GM12873 (cell line): ENCODE results near the gene THRB.

Source experiments
- TF ChIP-seq, protein P1 (sequence below): IDR thresholded peaks from 2 replicates; pipeline ENCODE4 v1.5.1; 2012; ENCODE audit warnings: low read depth, mild to moderate bottlenecking, moderate library complexity, low read length, control low read depth; ENCODE audit not compliant: insufficient read depth; ENCODE audit errors: missing control alignments

Gene THRB

DNA sequence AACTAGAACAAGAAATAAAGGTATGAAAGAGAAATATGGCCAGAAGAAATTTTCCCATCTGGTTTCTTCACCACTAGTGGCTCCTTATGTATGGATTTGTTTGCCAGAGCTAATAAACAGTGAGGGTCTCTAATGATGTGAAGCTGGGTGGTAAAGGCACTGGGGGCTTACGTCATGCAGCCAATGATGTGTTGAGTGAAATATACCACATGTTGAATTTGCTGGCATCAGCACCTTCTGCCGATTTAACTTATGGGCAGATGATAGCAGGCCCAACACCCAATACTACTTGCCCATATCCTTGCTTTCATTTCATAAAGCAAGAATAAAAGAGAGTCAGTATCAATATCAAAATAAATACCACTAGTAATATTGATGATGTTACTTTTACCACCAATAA is 133.0 kb downstream of the THRB start:
- TF ChIP-seq, protein P1, sequence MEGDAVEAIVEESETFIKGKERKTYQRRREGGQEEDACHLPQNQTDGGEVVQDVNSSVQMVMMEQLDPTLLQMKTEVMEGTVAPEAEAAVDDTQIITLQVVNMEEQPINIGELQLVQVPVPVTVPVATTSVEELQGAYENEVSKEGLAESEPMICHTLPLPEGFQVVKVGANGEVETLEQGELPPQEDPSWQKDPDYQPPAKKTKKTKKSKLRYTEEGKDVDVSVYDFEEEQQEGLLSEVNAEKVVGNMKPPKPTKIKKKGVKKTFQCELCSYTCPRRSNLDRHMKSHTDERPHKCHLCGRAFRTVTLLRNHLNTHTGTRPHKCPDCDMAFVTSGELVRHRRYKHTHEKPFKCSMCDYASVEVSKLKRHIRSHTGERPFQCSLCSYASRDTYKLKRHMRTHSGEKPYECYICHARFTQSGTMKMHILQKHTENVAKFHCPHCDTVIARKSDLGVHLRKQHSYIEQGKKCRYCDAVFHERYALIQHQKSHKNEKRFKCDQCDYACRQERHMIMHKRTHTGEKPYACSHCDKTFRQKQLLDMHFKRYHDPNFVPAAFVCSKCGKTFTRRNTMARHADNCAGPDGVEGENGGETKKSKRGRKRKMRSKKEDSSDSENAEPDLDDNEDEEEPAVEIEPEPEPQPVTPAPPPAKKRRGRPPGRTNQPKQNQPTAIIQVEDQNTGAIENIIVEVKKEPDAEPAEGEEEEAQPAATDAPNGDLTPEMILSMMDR, result no peak

DNA sequence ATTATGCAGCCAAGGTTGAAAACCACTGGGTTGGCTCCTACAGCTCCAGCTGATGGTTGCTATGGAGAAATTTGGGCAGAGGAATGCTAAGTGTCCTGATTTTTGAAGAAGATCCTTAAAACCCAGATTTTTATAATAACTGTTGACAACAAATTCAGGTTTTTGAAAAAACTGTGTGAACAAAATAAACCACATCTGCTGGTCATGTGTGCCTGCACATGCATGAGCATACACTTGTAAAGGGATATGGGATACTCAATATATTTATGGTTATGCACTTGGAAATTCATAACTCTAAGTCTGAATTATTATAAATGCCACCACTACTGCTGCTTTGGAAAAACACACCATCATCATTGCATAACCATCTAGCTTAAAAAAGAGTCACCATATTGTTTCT is 133.7 kb downstream of the THRB start:
- TF ChIP-seq, protein P1, result no peak

DNA sequence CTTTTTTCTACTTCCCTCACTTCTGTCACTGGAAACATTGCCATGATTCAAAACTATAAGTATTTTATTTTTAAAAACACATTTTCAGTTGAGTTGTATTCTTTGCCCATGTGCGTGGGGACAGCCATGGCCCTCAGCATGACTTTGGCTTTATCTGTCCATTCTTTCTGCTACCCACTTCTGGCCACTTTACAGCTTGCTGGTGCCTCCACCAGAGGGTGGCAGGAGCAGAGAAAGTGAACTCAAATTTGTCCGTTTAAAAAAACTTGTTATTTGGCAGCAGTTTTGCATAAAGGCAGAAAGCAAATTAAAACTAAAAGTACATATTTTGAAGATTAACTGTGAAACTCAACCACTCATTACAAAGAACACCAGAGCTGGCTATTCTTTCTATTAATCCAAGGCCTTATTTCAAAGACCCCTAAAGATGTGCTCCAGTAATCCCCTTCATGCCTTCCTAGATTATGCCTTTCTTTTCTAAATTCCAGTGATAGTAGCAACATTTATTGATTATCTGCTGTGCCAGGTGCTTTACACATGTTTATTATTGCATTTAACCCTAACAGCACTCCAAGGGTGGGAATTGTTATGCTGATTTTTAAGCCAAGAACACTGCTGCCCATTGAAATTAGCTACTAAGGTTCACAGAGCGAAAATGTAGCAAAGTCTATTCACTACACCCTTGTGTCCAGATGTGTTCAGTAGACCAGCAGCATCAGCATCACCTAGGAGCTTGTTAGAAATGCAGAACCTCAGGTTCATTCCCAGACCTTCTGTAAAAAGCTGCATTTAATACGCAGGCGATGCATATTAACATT is 134.8 kb downstream of the THRB start:
- TF ChIP-seq, protein P1, result no peak

DNA sequence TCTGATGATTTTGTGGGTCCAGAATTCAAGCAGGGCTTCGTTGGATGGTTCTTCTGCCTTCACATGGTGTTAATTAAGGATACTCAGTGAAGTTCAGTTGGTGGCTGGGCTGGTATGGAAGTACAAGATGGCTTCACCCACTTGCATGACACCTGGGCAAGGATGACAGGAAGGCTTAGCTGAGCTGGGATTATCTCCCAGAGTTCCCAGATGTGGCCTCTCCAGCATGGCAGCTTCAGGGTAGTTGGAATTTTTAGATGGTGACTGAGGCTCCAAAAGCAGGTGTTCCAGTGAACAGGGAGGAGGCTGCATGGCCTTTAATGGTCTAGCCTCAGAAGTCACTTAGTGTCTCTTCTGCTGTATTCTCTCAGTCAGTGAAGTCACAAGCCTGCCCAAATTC is 135.5 kb downstream of the THRB start:
- TF ChIP-seq, protein P1, result no peak

DNA sequence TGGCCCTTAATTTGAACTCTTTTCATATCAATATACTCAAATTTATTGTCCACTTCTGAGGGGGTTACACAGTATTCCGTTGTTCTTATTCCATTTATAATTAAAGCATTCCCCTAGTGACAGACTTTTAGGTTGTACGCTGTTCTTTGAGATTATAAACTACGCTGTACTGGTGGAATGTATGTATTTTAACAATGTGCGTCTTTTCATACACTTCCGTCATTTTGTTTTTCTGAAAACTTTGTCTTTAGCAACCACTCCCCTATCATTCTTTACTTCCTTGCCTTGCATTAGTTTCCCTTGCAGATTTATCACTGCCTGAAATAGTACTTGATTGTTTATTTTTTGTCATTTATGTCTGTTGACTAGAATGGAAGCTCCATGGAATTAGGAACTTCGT is 137.0 kb downstream of the THRB start:
- TF ChIP-seq, protein P1, result no peak

DNA sequence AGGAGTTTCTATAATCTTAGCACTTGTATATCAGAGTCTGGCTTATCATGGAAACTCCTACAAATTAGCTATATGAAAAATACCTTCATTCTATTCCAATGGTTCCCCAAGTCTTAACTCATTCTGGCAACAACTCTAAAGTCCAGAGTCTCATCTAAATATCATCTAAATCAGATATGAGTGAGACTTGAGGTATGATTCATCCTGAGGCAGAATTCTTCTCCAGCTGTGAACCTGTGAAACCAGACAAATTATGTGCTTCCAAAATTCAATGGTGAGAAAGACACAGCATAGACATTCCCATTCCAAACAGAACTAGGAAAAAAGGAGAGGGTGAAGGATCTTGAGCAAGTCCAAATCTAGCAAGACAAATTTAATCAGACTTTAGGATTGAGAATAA is 138.8 kb downstream of the THRB start:
- TF ChIP-seq, protein P1, result no peak

DNA sequence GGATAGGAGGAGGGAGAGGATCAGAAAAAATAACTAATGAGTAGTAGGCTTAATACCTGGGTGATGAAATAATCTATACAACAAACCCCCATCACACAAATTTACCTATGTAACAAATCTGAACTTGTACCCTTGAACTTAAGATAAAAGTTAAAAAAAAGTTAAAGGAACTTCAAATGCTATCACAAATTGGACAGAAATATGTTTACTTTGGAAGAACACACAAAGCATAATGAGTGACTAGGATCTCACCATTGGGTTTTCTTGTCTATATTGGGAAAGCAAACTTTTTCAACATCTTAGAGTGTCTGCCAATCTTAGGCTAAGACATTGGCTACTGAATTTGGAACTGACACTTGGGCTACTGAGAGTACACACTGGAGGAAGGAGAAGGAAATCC is 140.4 kb downstream of the THRB start:
- TF ChIP-seq, protein P1, result no peak
